UCSD-AML1 (cell line): ENCODE measurements around the gene ODAM.
"Not testable (repeated sequence)": the region's sequence is repeated elsewhere in the genome, so short reads cannot be mapped to it uniquely, and the experiment has no call there.

Source experiments
- DNase-seq: peaks from one replicate; lab custom pipeline; 2025; ENCODE audit not compliant: unreplicated experiment; lab: John Stamatoyannopoulos, UW

ODAM gene

DNA sequence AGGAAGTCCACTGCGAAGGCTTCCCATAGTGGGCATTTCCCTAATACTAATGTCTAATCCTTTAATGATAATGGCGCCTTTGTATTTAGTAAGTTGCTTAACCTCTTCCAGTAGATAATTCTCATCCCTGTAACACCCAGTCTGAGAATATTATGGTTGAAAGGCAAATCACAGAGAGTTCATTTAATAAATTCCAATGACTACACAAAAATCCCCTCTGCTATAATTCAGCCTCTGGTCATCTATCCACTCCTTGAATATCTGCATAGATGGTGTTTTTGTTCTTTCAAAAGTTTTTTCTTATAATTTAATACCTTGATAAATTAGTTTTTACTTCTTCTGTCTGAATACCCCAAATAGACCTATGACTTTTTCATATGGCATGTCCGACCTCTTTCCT lies 25.9 kb downstream of the ODAM start:
- DNase-seq = not testable (repeated sequence)

DNA sequence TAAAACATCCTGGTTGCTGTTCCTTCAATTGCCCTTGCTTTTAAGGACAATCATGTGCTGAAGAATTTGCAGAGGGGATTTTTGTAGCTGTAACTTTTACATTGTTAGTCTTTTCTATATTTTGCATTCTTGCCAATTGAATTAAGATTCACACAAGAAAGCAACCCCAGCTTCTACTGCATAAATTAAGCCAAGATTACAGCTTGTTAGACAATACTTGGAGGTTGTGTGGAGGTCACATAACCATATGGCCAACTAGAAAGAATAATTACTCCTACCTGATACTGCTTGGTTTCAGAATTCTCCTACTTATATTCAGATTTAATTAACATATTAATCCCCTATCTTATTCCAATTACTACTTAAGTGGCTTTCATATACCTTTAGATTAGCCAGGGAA lies 26.3 kb downstream of the ODAM start:
- not testable (repeated sequence) for DNase-seq

- no peak for DNase-seq
Measured at GRCh38 chr4:70225824-70226223, 30.3 kb downstream of the ODAM start, which contains the start of gene FDCSP. Gene FDCSP, plus strand, starts transcription at chr4:70226124. Its CDS starts 5,071 bp downstream, at chr4:70231195.

DNA sequence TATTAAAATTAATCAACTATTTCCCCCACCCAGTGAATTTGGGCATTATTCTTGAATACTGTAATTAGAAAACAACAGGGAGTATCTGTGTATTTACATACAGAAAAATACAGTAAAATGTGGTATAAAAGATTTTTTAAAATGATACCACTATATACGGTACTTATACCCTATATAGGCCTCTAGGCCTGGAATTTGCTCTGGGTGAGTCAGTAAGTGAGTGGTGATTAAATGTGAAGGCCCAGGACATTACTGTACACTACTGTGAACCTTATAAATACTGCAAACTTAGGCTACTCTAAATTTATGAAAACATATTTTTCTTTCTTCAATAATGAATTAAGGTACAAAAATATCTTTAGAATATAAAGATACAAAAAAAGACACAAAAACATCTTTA lies 40.6 kb downstream of the ODAM start:
- DNase-seq = no peak

GRCh38 chr4:70239131-70239883 lies 43.8 kb downstream of the ODAM start:
- DNase-seq = no peak

- no peak for DNase-seq
Measured at GRCh38 chr4:70239884-70240591, 44.5 kb downstream of the ODAM start.

GRCh38 chr4:70242297-70242696 lies 46.8 kb downstream of the ODAM start, which contains the start of gene CSN3:
Gene CSN3, plus strand, starts transcription at chr4:70242597. Its CDS starts 2,223 bp downstream, at chr4:70244820.
- not testable (repeated sequence) for DNase-seq

GRCh38 chr4:70243091-70243490 lies 47.6 kb downstream of the ODAM start:
- DNase-seq = no peak

DNA sequence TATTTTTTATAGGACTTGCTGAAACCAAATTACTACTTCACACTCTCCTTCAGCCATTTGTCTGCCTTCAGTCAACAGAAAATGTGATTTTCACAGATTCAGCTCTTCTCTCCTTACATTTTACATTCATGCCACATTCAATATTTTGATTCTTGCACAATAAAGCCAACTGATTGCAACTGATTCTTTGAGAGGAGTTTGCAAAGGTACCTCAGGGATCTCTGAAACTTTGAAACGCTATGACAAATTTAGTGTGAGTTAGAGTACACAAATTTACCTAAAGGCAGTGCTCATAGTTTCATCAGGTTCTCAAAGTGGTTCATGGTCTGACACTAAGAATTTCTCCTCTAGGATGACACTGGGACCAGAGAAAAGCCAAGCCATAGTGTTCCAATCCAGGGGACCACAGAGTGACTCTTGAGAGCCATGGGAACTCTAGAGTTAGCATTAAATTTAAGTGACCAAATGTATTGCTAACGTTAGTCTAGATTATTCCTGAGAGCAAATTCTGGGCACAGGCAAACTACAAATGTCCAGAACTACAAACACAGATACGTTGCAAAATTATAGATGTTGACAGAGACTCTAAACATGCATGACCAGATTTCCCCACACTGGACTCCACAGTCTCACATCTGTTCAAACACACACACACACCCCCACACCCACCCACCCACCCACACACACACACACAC lies 55.9 kb downstream of the ODAM start:
- DNase-seq = no peak

DNA sequence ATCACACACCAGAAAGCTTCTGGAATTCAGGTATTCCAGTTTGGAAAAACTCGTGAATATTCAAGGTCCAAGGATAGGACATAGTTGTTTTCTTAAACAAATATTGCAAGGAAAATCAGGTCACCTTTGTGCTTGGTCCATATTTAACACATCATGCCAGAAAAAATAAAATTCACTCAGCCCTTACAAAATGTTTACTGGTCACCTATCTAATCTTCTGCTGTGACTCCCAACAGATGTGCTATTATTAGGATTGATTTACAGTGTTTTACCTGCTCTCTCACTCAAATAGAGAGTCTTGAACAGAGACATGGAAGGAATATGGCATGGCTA lies 56.4 kb downstream of the ODAM start:
- DNase-seq = no peak
